Astrocyte (in vitro differentiated cells and primary cell): ENCODE results near the gene HBS1L.
A peak's percentile ranks its signal among the peaks of the same experiment; 100 is the strongest.

Experiments
- EZH2 ChIP-seq: IDR thresholded peaks from 2 replicates; pipeline ENCODE4 v1.6.1; 2012; ENCODE audit warnings: mild to moderate bottlenecking, low read length, inconsistent platforms; ENCODE audit not compliant: insufficient read depth
- TF ChIP-seq, protein P1 (sequence below): IDR thresholded peaks from 2 replicates; pipeline ENCODE4 v1.5.1; 2011; ENCODE audit warnings: low read depth, mild to moderate bottlenecking, inconsistent platforms, low read length, moderate library complexity; ENCODE audit not compliant: insufficient read depth

GRCh38 chr6:135088818-135089809, 34.5 kb upstream of the HBS1L start:
- TF ChIP-seq, protein P1, sequence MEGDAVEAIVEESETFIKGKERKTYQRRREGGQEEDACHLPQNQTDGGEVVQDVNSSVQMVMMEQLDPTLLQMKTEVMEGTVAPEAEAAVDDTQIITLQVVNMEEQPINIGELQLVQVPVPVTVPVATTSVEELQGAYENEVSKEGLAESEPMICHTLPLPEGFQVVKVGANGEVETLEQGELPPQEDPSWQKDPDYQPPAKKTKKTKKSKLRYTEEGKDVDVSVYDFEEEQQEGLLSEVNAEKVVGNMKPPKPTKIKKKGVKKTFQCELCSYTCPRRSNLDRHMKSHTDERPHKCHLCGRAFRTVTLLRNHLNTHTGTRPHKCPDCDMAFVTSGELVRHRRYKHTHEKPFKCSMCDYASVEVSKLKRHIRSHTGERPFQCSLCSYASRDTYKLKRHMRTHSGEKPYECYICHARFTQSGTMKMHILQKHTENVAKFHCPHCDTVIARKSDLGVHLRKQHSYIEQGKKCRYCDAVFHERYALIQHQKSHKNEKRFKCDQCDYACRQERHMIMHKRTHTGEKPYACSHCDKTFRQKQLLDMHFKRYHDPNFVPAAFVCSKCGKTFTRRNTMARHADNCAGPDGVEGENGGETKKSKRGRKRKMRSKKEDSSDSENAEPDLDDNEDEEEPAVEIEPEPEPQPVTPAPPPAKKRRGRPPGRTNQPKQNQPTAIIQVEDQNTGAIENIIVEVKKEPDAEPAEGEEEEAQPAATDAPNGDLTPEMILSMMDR = peak; percentile 56
- TF ChIP-seq EZH2 = no peak
